ENCODE measurements around the gene BARHL2.

GRCh38 chr1:90715309-90715708 lies 1.8 kb downstream of the BARHL2 start:
- TF ChIP-seq EZH2 (IDR thresholded peaks at IDR 0.05; ENCODE audit: borderline replicate concordance, low read depth, low read length, severe bottlenecking) = no peak
- TF ChIP-seq, protein P1, sequence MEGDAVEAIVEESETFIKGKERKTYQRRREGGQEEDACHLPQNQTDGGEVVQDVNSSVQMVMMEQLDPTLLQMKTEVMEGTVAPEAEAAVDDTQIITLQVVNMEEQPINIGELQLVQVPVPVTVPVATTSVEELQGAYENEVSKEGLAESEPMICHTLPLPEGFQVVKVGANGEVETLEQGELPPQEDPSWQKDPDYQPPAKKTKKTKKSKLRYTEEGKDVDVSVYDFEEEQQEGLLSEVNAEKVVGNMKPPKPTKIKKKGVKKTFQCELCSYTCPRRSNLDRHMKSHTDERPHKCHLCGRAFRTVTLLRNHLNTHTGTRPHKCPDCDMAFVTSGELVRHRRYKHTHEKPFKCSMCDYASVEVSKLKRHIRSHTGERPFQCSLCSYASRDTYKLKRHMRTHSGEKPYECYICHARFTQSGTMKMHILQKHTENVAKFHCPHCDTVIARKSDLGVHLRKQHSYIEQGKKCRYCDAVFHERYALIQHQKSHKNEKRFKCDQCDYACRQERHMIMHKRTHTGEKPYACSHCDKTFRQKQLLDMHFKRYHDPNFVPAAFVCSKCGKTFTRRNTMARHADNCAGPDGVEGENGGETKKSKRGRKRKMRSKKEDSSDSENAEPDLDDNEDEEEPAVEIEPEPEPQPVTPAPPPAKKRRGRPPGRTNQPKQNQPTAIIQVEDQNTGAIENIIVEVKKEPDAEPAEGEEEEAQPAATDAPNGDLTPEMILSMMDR (IDR thresholded peaks at IDR 0.05; ENCODE audit: extremely low read depth in 1 of 2, insufficient read depth in 1 of 2, low read depth in 1 of 2, low read length in 2 of 2) = no peak

All from endothelial cell of umbilical vein (primary cell).